ENCODE measurements around the gene PEX14. TPM values are rescaled to one million over a fixed set of nuclear protein-coding genes. Genes with fewer than 3 reads are reported as not detected.

Gene PEX14
- total and polyA plus RNA-seq, 10 of the 15 experiments (the other 5 are each of a cell fraction or from before 2014, with no cell fraction given), result 1.4 to 23.2 (median 12.0) TPM

DNA sequence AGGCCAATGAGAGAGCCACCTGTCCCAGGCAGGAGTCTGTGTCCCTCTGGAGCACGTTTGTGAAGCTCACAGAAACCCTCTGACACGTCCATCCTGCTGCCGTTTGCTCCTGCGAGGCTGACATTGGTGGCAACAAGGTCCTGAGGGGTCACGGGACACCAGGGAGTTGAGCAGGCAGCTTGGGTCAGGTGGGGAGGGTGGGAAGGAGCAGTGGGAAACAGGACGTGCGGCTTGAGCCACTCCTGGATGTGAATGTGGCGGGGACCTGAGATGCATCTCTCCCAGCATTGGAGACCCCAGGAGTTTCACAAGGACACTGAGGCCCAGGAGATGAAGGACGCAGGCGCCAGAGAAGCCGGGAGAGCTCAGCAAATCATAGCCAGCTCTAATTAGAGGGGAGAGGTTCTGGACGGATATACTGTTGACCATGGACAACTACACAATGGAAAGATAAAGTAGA lies 149.0 kb downstream of the PEX14 start (continued):
- TF ChIP-seq SRF (IDR thresholded peaks at IDR 0.05; ENCODE audit: low read depth in 2 of 2, low read length in 2 of 2) (no peak), MYB (IDR thresholded peaks at IDR 0.05; ENCODE audit: borderline replicate concordance, low read depth, low read length) (no peak), MEF2B (IDR thresholded peaks at IDR 0.05; ENCODE audit: partially characterized antibody, poor library complexity, severe bottlenecking) (no peak)
- TF ChIP-seq, protein P1, sequence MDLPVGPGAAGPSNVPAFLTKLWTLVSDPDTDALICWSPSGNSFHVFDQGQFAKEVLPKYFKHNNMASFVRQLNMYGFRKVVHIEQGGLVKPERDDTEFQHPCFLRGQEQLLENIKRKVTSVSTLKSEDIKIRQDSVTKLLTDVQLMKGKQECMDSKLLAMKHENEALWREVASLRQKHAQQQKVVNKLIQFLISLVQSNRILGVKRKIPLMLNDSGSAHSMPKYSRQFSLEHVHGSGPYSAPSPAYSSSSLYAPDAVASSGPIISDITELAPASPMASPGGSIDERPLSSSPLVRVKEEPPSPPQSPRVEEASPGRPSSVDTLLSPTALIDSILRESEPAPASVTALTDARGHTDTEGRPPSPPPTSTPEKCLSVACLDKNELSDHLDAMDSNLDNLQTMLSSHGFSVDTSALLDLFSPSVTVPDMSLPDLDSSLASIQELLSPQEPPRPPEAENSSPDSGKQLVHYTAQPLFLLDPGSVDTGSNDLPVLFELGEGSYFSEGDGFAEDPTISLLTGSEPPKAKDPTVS (IDR thresholded peaks at IDR 0.05; ENCODE audit: low read depth, low read length), result no peak
- TF ChIP-seq, protein P2, sequence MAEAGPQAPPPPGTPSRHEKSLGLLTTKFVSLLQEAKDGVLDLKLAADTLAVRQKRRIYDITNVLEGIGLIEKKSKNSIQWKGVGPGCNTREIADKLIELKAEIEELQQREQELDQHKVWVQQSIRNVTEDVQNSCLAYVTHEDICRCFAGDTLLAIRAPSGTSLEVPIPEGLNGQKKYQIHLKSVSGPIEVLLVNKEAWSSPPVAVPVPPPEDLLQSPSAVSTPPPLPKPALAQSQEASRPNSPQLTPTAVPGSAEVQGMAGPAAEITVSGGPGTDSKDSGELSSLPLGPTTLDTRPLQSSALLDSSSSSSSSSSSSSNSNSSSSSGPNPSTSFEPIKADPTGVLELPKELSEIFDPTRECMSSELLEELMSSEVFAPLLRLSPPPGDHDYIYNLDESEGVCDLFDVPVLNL (IDR thresholded peaks at IDR 0.05; ENCODE audit: low read depth, low read length), result no peak

DNA sequence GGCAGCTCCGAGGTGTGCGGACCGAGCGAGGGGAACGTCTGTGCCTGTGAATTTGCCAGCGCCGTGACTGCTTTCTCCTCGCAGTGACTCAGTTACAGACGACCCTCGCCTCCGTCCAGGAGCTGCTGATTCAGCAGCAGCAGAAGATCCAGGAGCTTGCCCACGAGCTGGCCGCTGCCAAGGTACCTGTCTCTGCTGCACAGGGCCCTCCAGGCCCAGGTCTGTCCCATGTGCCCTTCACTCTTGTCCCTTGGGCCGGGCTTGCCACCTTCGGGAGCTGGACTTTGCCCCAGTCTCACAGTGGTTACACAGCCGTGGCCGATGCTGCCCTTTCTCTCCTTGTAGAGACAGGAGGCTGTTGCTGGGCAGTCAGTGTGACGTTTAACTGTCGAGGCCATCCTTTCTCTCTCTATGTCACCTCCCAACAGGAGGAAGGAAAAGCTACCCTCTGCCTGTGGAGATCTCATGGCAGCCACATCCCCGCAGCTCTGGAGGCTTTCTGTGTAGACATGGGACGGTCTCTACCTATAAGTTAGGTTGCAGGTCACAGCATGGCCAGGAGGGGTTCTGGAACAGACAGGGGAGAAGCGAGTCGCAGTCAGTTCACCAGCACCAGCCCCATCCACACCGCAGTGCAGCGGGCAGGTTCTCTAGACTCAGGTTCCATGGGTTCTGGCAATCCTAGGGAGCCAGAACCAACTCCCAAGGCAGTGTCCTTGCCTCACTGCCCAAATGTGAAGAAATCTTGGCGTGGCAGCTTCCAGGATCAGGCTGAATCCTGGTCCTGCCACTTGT lies 149.7 kb downstream of the PEX14 start:
- DNase-seq (ENCODE audit: low read depth, low spot score) (no peak), FAIRE-seq (no peak), ATAC-seq (no peak)
- H3K27ac ChIP-seq (ENCODE audit: control insufficient read depth, insufficient read depth), result no peak overlapping the region
- ChIA-PET CTCF (no interaction called here), RAD21 (ENCODE audit: unreplicated experiment) (no interaction called here), POLR2A (no interaction called here), SMC1A (ENCODE audit: uncharacterized antibody, unreplicated experiment) (no interaction called here)
- H3K9me3 ChIP-seq (replicated peaks; ENCODE audit: control insufficient read depth, insufficient read depth, low read length), result no peaks in the 10 kb centered on the region
- in situ Hi-C loops (cut with MboI) (no loop called here), intact Hi-C loops (cut with micrococcal nuclease; ENCODE audit: unreplicated experiment) (no loop called here)
- 94% methylated on average over 26 of the region's 26 CpGs for WGBS (ENCODE audit: insufficient coverage, insufficient replicate concordance, low lambda C conversion rate, missing lambda C conversion rate)
- no peaks in the 10 kb centered on the region for H3K4me1 ChIP-seq (ENCODE audit: control insufficient read depth, insufficient read depth, low read length)
- H3K9ac ChIP-seq (ENCODE audit: control insufficient read depth, insufficient read depth, low read length), result no peak overlapping the region
- H3K4me3 ChIP-seq, result no peak overlapping the region
- no peaks in the 10 kb centered on the region for H4K20me1 ChIP-seq (ENCODE audit: control insufficient read depth, insufficient read depth)
- H2AFZ ChIP-seq (ENCODE audit: control insufficient read depth, low read depth, low read length), result no peak overlapping the region
- H3K79me2 ChIP-seq (ENCODE audit: control insufficient read depth, insufficient read depth, low read length), result no peaks in the 10 kb centered on the region
- no peaks in the 10 kb centered on the region for H3K27me3 ChIP-seq (replicated peaks in 1 of 2; ENCODE audit: control insufficient read depth in 2 of 2, insufficient read depth in 2 of 2, low read length in 1 of 2)
- BruUV-seq (replicated peaks), result no TSS peak
- no peak overlapping the region for H3K4me2 ChIP-seq (ENCODE audit: control insufficient read depth, insufficient read depth)
- peaks cover 6 to 7% of the 10 kb centered on the region in 2 experiments; a peak in 3 of 4 replicates for H3K36me3 ChIP-seq (ENCODE audit: control insufficient read depth in 2 of 2, insufficient read depth in 2 of 2, low read length in 1 of 2)
- TF ChIP-seq NFXL1 (IDR thresholded peaks at IDR 0.05; ENCODE audit: borderline replicate concordance) (no peak), YY1 (IDR thresholded peaks at IDR 0.05; ENCODE audit: low read depth, low read length) (no peak), NR2F1 (conservative IDR thresholded peaks at IDR 0.05) (no peak), MEF2B (IDR thresholded peaks at IDR 0.05; ENCODE audit: partially characterized antibody, poor library complexity, severe bottlenecking) (no peak), NFYA (IDR thresholded peaks at IDR 0.05; ENCODE audit: borderline replicate concordance, low read depth, low read length) (no peak), PAX8 (IDR thresholded peaks at IDR 0.05) (no peak), SP1 (IDR thresholded peaks at IDR 0.05; ENCODE audit: low read depth, low read length) (no peak), CBFB (IDR thresholded peaks at IDR 0.05; ENCODE audit: low read depth) (no peak), MTA2 (IDR thresholded peaks at IDR 0.05; ENCODE audit: low read depth) (no peak)
- TF ChIP-seq, protein P3, sequence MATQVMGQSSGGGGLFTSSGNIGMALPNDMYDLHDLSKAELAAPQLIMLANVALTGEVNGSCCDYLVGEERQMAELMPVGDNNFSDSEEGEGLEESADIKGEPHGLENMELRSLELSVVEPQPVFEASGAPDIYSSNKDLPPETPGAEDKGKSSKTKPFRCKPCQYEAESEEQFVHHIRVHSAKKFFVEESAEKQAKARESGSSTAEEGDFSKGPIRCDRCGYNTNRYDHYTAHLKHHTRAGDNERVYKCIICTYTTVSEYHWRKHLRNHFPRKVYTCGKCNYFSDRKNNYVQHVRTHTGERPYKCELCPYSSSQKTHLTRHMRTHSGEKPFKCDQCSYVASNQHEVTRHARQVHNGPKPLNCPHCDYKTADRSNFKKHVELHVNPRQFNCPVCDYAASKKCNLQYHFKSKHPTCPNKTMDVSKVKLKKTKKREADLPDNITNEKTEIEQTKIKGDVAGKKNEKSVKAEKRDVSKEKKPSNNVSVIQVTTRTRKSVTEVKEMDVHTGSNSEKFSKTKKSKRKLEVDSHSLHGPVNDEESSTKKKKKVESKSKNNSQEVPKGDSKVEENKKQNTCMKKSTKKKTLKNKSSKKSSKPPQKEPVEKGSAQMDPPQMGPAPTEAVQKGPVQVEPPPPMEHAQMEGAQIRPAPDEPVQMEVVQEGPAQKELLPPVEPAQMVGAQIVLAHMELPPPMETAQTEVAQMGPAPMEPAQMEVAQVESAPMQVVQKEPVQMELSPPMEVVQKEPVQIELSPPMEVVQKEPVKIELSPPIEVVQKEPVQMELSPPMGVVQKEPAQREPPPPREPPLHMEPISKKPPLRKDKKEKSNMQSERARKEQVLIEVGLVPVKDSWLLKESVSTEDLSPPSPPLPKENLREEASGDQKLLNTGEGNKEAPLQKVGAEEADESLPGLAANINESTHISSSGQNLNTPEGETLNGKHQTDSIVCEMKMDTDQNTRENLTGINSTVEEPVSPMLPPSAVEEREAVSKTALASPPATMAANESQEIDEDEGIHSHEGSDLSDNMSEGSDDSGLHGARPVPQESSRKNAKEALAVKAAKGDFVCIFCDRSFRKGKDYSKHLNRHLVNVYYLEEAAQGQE (IDR thresholded peaks at IDR 0.05; ENCODE audit: low read depth, low read length), result no peak
